M059J (cell line): ENCODE results near the gene PROM2. TPM values are rescaled to one million over a fixed set of nuclear protein-coding genes. Genes with fewer than 3 reads are reported as not detected.
"Not testable (repeated sequence)": the region's sequence is repeated elsewhere in the genome, so short reads cannot be mapped to it uniquely, and the experiment has no call there.

Source experiments
- DNase-seq: peaks from one replicate; pipeline ENCODE4 v3.0.0-alpha.2; 2012; ENCODE audit warnings: low read depth
- total RNA-seq: library from RNA; depleted of rRNA; stranded (reverse); fragments of >200 nt; shearing (Covaris generic); gene quantifications from 2 replicates; pipeline ENCODE4 v1.2.3, GENCODE V29; 2014

The PROM2 gene
- total RNA-seq, 1 experiment from 2014 or later = 3.6 TPM

- no peak for DNase-seq
Observed at GRCh38 chr2:95269036-95269680, 5.1 kb upstream of the PROM2 start.

GRCh38 chr2:95269745-95270144, 4.5 kb upstream of the PROM2 start:
- DNase-seq = not testable (repeated sequence)

- DNase-seq = no peak
Observed at GRCh38 chr2:95270541-95271081, 3.6 kb upstream of the PROM2 start.

- no peak for DNase-seq
Observed at GRCh38 chr2:95271381-95271971, 2.8 kb upstream of the PROM2 start.

- no peak for DNase-seq
Observed at GRCh38 chr2:95272299-95272751, 1.9 kb upstream of the PROM2 start.

GRCh38 chr2:95272781-95273180, 1.5 kb upstream of the PROM2 start:
- no peak for DNase-seq

GRCh38 chr2:95273566-95274290, 521 bp upstream of the PROM2 start:
- DNase-seq = no peak

- DNase-seq = peak; percentile 14
Observed at GRCh38 chr2:95275151-95275515, 884 bp downstream of the PROM2 start.

- peak; percentile 74 for DNase-seq
Observed at GRCh38 chr2:95275601-95276243, 1.5 kb downstream of the PROM2 start.

GRCh38 chr2:95276244-95276887, 2.1 kb downstream of the PROM2 start:
- DNase-seq = no peak

GRCh38 chr2:95276888-95277245, 2.6 kb downstream of the PROM2 start:
- no peak for DNase-seq

- DNase-seq = peak; percentile 70
Observed at GRCh38 chr2:95277246-95277906, 3.1 kb downstream of the PROM2 start.

- peak; percentile 95 for DNase-seq
Observed at GRCh38 chr2:95278051-95278471, 3.8 kb downstream of the PROM2 start.

GRCh38 chr2:95278637-95279225, 4.5 kb downstream of the PROM2 start:
- no peak for DNase-seq

GRCh38 chr2:95279435-95280035, 5.3 kb downstream of the PROM2 start:
- DNase-seq = no peak

- DNase-seq = no peak
Observed at GRCh38 chr2:95281071-95281470, 6.8 kb downstream of the PROM2 start.

- no peak for DNase-seq
Observed at GRCh38 chr2:95281786-95282185, 7.5 kb downstream of the PROM2 start.

- DNase-seq = no peak
Observed at GRCh38 chr2:95282458-95282857, 8.2 kb downstream of the PROM2 start.

- no peak for DNase-seq
Observed at GRCh38 chr2:95283562-95283961, 9.3 kb downstream of the PROM2 start.

GRCh38 chr2:95284886-95285541, 10.8 kb downstream of the PROM2 start:
- DNase-seq = no peak
